Coronary artery (tissue), 2 donors: ENCODE data around the gene NOTCH4.
A peak's percentile ranks its signal among the peaks of the same experiment; 100 is the strongest.

Experiments used
- DNase-seq: peaks from one replicate; pipeline ENCODE4 v3.0.0-alpha.2; 2017; ENCODE audit warnings: low spot score
- H3K27ac ChIP-seq, 2 donors: fragments of 200-600 bp; sonication (generic); one replicate each; pipeline ENCODE4 v1.5.1; 2016 to 2019
- H3K4me3 ChIP-seq: fragments of 200-600 bp; sonication (generic); 2 replicates; pipeline ENCODE4 v1.5.1; 2016; ENCODE audit warnings: mild to moderate bottlenecking, moderate library complexity
- TF ChIP-seq, protein P1 (sequence below): fragments of 200-600 bp; sonication (generic); IDR thresholded peaks from one replicate; pipeline ENCODE4 v1.5.1; 2019; ENCODE audit warnings: antibody characterized with exemption

Gene NOTCH4

DNA sequence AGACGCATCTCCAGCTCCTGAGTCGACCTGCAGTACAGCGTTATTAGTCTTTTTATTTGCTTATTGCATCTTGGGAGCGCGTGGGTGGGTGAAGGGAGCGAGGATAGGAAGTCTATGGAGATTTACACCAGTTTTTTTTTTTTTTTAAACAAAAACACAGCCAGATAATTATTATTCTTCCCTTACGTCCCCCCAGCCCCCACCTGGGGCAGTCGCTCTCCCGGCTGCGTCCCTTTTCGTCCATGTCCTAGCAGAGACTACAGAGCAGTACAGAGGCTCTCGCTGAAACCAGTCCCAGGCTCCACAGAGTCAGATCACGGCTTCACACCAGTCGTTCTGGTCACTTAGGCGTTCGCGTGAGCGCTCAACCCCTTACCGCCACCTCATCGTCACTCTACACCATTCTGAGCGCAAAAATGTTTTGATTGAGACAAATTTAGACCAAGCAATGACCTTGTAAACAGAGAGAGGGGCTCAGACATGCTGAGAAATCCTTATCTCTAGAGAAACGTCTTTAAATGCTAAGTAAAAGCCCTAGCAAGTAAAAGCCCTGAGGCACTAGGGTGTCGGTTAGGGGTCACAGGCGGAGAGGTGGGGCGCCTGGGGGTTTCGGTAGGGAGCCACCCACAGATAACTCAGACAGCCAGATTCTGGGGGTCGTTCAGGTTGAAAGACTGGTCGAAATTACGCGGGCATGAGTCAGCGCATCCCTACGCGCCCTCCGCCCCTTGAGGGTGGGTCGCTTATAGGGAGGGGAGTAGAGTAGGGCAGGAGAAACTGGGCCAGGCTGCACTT, 70.9 kb downstream of the NOTCH4 start:
- peak overlapping the region; percentile 97 for H3K4me3 ChIP-seq
- TF ChIP-seq, protein P1, sequence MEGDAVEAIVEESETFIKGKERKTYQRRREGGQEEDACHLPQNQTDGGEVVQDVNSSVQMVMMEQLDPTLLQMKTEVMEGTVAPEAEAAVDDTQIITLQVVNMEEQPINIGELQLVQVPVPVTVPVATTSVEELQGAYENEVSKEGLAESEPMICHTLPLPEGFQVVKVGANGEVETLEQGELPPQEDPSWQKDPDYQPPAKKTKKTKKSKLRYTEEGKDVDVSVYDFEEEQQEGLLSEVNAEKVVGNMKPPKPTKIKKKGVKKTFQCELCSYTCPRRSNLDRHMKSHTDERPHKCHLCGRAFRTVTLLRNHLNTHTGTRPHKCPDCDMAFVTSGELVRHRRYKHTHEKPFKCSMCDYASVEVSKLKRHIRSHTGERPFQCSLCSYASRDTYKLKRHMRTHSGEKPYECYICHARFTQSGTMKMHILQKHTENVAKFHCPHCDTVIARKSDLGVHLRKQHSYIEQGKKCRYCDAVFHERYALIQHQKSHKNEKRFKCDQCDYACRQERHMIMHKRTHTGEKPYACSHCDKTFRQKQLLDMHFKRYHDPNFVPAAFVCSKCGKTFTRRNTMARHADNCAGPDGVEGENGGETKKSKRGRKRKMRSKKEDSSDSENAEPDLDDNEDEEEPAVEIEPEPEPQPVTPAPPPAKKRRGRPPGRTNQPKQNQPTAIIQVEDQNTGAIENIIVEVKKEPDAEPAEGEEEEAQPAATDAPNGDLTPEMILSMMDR: no peak
- no peak for DNase-seq
- peak overlapping the region; percentile 88 to 93 for H3K27ac ChIP-seq

DNA sequence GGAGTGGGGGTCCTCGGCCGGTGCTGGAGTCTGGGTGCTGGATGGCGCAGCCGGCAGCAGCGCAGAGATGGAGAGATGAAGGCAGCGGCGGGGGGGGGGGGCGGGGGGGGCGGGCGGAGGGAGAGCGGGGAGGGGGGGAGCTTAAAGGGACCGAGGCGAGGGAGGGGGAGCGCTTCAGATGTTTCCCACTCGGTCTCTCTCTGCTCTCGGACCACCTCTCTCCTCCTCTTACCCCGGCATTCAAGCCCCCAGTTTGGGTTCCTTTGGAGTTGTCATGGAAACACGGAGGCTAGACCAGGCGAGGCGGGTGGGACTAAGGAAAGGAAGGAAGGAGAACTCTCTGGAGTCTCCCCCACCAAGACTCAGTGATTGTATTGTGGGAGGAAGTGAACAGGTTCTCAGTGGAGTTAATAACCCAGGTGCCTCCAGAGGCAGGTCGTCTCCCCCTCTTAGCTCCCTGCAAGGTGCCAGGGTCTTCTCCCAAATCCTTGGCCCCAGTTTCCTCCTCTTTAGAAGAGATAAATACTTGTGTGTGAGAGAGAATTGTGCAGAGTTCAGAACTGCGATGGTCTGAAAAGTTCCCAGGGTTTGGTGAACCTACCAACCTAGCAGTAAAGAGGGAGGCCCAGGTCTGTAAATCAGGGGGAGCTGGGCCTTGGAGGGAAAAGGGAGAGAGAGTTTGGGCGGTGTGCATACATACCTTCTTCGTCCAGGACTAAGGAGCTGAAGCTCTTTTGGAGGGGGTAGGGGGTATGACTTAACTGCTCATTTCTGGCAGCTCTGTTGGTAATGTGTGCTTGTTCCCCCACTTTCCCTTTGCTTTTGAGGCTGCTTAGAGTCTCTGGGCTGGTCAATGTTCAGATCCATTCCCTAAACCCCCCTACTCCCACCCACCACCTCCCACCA, 71.8 kb downstream of the NOTCH4 start, which contains the start of gene PRRT1:
TSS of gene PRRT1 (minus strand) at position 77 of the 906 bp plus-strand sequence. CDS start 112 bp downstream, outside the sequence.
- TF ChIP-seq, protein P1: no peak
- DNase-seq: no peak
- Histone ChIP-seq H3K27ac (peak within 1 kb of the TSS; percentile 88 to 93), H3K4me3 (peak within 1 kb of the TSS; percentile 97)

DNA sequence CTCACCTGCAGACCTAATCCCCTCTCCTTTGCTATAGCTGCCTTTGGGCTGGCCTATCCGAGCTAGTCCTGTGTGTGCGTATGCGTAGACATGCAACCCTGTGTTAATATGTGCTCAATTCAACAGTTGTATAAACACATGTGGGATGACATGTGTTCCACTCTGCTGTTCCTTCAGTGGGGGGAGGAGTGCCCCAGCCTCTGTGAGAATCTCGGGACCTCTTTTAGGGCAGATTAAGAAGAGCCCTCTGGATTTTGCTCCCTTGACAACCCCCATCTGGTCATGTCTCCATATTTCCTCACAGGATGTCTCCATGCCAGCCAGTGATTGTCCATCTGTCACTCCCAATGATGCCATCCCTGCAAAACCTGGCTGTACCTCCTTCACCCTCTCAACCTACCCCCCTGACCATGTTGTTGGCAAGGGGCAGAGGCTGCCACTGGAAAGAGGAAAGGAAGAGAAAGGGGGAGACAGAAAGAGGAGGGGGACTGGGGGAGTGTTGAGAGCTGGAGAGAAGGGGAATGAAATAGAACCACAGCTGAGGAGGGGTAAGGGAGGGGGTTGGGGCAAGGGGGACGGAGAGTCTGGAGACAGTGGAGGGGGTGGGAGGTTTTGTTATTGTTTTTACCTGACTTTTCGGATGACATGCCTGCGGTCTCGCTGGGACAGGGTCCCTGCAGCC, 72.5 kb downstream of the NOTCH4 start:
- Histone ChIP-seq H3K4me3 (peak overlapping the region; percentile 97), H3K27ac (peak overlapping the region in 1 of 2 donors; percentile 93)
- DNase-seq: no peak
- TF ChIP-seq, protein P1: no peak

DNA sequence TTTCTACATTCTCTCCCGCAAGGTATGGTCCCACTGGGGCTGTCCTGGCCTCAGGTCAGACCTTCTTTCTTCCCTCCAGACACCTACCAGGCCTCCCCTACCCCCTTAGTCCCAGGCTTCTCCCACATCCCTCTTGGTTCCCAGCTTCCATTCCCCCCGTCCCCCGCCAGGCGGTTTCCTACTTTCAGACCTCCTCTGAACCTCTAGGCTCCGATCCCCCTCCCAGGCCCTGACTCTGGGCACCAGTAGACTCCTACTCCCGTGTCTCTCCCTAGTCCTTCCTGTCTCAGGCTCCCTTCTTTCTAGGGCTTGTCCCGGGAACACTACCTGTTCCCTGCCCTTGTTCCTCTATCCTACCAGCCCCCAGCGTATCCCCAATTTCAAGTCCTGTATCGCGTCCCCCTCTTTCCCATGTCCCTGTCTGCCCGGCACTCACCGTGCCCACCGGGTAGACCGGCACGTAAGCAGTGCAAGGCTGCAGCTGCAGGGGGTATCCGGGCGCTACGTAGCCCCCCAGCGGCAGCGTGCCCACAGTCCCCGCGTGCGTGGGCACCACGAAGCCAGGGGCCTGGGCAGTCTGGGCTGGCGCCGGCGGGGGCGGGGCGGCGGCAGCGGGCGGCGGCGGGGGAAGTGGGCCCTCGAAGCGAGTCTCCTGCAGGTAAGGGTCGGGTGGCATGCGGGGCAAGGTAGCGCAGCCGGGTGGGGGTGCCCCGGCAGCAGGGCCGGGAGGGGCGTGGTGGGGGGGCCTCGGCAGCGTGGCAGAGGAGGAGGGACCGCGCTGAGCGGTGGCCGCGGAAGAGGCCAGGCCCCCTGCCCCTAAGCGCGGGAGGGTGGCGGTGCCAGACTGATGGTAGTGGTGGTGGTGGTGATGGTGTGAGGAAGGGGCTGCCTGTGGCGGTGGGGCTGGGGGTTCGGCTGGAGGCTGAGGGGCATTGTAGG, 73.7 kb downstream of the NOTCH4 start:
- TF ChIP-seq, protein P1: no peak
- peak overlapping the region in 1 of 2 donors; percentile 93 for H3K27ac ChIP-seq
- no peak for DNase-seq
- H3K4me3 ChIP-seq: peak overlapping the region; percentile 97

DNA sequence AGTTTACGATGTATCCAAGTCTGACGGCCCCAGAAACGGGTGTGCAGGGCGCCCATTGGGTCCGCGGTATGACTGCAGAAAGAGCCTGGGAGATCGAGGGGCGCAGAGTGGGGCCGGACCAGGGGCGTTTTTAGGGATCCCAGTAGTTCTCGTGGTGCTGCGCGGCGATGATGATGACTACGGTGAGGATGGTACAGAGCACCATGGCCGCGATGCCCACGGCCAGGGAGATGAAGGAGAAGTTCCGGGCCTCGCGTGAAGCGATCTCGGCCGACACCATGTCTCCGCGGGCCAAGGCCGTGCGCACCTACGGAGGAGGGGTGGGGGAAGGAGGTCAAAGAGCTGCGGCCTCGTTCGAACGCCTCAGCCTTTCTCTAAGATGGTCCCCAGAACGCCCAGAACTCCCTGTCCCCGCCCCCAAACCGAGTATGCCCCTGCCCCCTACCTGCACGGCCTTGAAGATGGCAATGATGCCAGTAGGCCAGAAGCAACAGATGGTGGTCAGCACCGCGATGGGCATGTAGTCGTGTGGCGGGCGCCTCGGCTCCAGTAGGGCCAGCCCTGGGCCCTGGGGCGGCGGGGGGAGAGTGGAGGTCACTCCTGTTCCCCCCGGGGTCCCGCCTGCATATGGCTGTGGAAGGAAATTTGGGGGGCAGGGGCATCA, 74.6 kb downstream of the NOTCH4 start:
- no peak overlapping the region for H3K27ac ChIP-seq
- peak overlapping the region; percentile 9 for H3K4me3 ChIP-seq
- TF ChIP-seq, protein P1: no peak
- DNase-seq: no peak
